Adrenal gland (tissue), 12 donors: Measurements from ENCODE around the gene DNAJC12. TPM values are rescaled to one million over a fixed set of nuclear protein-coding genes. Genes with fewer than 3 reads are reported as not detected.

Experiments
- DNase-seq, 7 donors: peaks; one replicate each; pipeline ENCODE4 v3.0.0-alpha.2; 2019 to 2020
- H3K27ac ChIP-seq, 5 donors: fragments of 200-600 bp; sonication (generic) in 4 of 5; 1 replicate in 3 of 5; 2 replicates in 2 of 5; pipeline versions ENCODE4 v1.5.1 to v1.8.0; 2016 to 2020; ENCODE audit warnings: mild to moderate bottlenecking in 1 of 5
- H3K27me3 ChIP-seq: fragments of 200-600 bp; 2 replicates; pipeline ENCODE4 v1.8.0; 2021
- H3K36me3 ChIP-seq, 2 donors: fragments of 200-600 bp; replicated peaks in 1 of 2; 1 replicate in 1 of 2; 2 replicates in 1 of 2; pipeline versions ENCODE4 v1.5.1 to v1.8.0; 2018 to 2022
- H3K4me1 ChIP-seq, 2 donors: fragments of 200-600 bp; replicated peaks in 1 of 2; 1 replicate in 1 of 2; 2 replicates in 1 of 2; pipeline versions ENCODE4 v1.5.1 to v1.8.0; 2018 to 2021
- H3K4me3 ChIP-seq, 4 donors: fragments of 200-600 bp; sonication (generic) in 3 of 4; one replicate each; pipeline ENCODE4 v1.5.1; 2016 to 2018
- H3K9me3 ChIP-seq, 3 donors: fragments of 200-600 bp; sonication (generic) in 1 of 3; replicated peaks in 1 of 3; 1 replicate in 2 of 3; 2 replicates in 1 of 3; pipeline versions ENCODE4 v1.5.1 to v1.8.0; 2016 to 2021
- POLR2A ChIP-seq, 2 donors: fragments of 450-650 bp; IDR thresholded peaks; one replicate each; pipeline ENCODE4 v1.6.1; 2017; ENCODE audit warnings: antibody characterized with exemption in 2 of 2, mild to moderate bottlenecking in 2 of 2, moderate library complexity in 1 of 2
- WGBS, 4 donors: extraction: QIAGEN DNeasy Blood & Tissue Kit in 2 of 4; methylation state at CpG; one replicate each; pipeline versions ENCODE4 v1.1.5 to v1.1.7; 2013 to 2017; 5-methylcytosine and 5-hydroxymethylcytosine counted together
- intact Hi-C, 2 donors: fragments of 100-400 bp; cut with DNase I; formaldehyde crosslinking; loops; one replicate each; pipeline versions ENCODE4 v1.14.1 to v1.15.0; 2022 to 2023
- polyA plus RNA-seq, 3 donors: library from polyadenylated mRNA; stranded (reverse); fragments of 200-250 nt in 2 of 3; fragments of 350-450 nt in 1 of 3; fragmentation: Illumina TruSeq in 1 of 3; extraction: RNeasy Lipid Tissue Mini Kit (QIAGEN cat#74804) in 1 of 3; gene quantifications; one replicate each; pipeline ENCODE4 v1.2.3, GENCODE V29; 2013 to 2014
- total RNA-seq, 9 donors: library from RNA; depleted of rRNA in 4 of 9; stranded (reverse); fragments of >200 nt in 4 of 9; fragments of 120-200 nt in 1 of 9; fragmentation: NEBNext Ultra II Directional in 1 of 9; extraction: Animal tissue kit (Norgen Biotek cat#: 25700) in 1 of 9; gene quantifications; one replicate each; pipeline versions ENCODE4 v1.1.0 to v1.2.4, GENCODE V29; 2013 to 2023
- TF ChIP-seq, protein P1 (sequence below), 6 experiments: fragments of 450-650 bp in 4 of 6; fragments of 200-600 bp in 2 of 6; sonication (generic) in 1 of 6; IDR thresholded peaks; 1 replicate in 5 of 6; 2 replicates in 1 of 6; pipeline versions ENCODE4 v1.5.1 to v1.8.0; 2016 to 2021; ENCODE audit warnings: antibody characterized with exemption in 6 of 6, mild to moderate bottlenecking in 2 of 6, moderate library complexity in 1 of 6
- donor health status: healthy with polysubstance abuse.
- donor health status: Bipolar disorder and iron deficiency.
- donor health status: DM: yes; HTN: yes; CAD: no.
- donor health status: DM: no; HTN: no; CAD: no.
- donor health status: DM: no; HTN: no; CAD: no.
- donor health status: DM: yes; HTN: yes; CAD: no.

The DNAJC12 gene
- total and polyA plus RNA-seq, 12 donors, result 21.0 to 228 (median 56.2) TPM

- TF ChIP-seq, protein P1, sequence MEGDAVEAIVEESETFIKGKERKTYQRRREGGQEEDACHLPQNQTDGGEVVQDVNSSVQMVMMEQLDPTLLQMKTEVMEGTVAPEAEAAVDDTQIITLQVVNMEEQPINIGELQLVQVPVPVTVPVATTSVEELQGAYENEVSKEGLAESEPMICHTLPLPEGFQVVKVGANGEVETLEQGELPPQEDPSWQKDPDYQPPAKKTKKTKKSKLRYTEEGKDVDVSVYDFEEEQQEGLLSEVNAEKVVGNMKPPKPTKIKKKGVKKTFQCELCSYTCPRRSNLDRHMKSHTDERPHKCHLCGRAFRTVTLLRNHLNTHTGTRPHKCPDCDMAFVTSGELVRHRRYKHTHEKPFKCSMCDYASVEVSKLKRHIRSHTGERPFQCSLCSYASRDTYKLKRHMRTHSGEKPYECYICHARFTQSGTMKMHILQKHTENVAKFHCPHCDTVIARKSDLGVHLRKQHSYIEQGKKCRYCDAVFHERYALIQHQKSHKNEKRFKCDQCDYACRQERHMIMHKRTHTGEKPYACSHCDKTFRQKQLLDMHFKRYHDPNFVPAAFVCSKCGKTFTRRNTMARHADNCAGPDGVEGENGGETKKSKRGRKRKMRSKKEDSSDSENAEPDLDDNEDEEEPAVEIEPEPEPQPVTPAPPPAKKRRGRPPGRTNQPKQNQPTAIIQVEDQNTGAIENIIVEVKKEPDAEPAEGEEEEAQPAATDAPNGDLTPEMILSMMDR (IDR thresholded peaks at IDR 0.05), result no peak
- TF ChIP-seq POLR2A (IDR thresholded peaks at IDR 0.05), result no peak
- intact Hi-C loops, result no loop called here
- 67 to 72% (median 70%) methylated on average over 3 of the region's 3 CpGs for WGBS, 4 donors
Measured at GRCh38 chr10:67875340-67876238, 37.6 kb upstream of the DNAJC12 start.

GRCh38 chr10:67869996-67870395 lies 32.0 kb upstream of the DNAJC12 start:
- H3K27me3 ChIP-seq, result no peaks in the 10 kb centered on the region
- 88 to 93% (median 92%) methylated on average over 6 of the region's 6 CpGs for WGBS, 4 donors
- intact Hi-C loops, result loop anchor here in 1 of 2 donors (10.0 kb wide), 1 partner anchor 435 kb away; no protein-coding TSS in a partner anchor
- H3K36me3 ChIP-seq, result no peaks in the 10 kb centered on the region
- H3K27ac ChIP-seq, result no peak overlapping the region
- H3K4me3 ChIP-seq, result no peak overlapping the region
- H3K9me3 ChIP-seq, result no peaks in the 10 kb centered on the region
- TF ChIP-seq, protein P1 (IDR thresholded peaks at IDR 0.05), result no peak
- no peak for TF ChIP-seq POLR2A (IDR thresholded peaks at IDR 0.05)
- no peaks in the 10 kb centered on the region for H3K4me1 ChIP-seq
- no peak for DNase-seq

More at GRCh38 chr10:67875340-67876238, 37.6 kb upstream of the DNAJC12 start:
- H3K27me3 ChIP-seq, result no peaks in the 10 kb centered on the region
- H3K4me3 ChIP-seq, result no peak overlapping the region
- H3K4me1 ChIP-seq, result no peaks in the 10 kb centered on the region
- no peak overlapping the region for H3K27ac ChIP-seq
- DNase-seq, result no peak
- H3K36me3 ChIP-seq, result no peaks in the 10 kb centered on the region
- no peaks in the 10 kb centered on the region for H3K9me3 ChIP-seq

DNA sequence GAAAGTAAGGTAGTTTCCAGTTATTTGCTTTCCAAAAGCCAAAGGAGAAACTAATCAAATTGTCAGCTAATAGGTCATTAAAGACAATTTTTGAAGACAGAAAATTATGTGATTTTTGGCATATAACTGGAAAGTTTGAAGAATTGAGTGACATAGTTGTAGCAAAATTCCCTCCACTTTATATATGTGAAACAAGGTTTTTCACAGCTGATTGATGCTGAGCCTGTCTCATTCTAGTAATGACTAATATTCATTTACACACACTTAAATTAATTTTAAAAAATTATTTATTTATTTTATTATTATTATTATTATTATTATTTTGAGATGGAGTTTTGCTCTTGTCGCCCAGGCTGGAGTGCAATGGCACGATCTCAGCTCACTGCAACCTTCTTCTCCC lies 30.1 kb upstream of the DNAJC12 start:
- WGBS, 4 donors, result 90 to 98% (median 94%) methylated on average over 2 of the region's 2 CpGs
- DNase-seq, result no peak
- Histone ChIP-seq H3K36me3 (no peaks in the 10 kb centered on the region), H3K9me3 (no peaks in the 10 kb centered on the region), H3K4me1 (no peaks in the 10 kb centered on the region), H3K27me3 (no peaks in the 10 kb centered on the region), H3K27ac (no peak overlapping the region), H3K4me3 (no peak overlapping the region)
- TF ChIP-seq, protein P1 (IDR thresholded peaks at IDR 0.05), result no peak
- no peak for TF ChIP-seq POLR2A (IDR thresholded peaks at IDR 0.05)
- intact Hi-C loops, result loop anchor here in 1 of 2 donors (10.0 kb wide), 1 partner anchor 437 kb away; no protein-coding TSS in a partner anchor

DNA sequence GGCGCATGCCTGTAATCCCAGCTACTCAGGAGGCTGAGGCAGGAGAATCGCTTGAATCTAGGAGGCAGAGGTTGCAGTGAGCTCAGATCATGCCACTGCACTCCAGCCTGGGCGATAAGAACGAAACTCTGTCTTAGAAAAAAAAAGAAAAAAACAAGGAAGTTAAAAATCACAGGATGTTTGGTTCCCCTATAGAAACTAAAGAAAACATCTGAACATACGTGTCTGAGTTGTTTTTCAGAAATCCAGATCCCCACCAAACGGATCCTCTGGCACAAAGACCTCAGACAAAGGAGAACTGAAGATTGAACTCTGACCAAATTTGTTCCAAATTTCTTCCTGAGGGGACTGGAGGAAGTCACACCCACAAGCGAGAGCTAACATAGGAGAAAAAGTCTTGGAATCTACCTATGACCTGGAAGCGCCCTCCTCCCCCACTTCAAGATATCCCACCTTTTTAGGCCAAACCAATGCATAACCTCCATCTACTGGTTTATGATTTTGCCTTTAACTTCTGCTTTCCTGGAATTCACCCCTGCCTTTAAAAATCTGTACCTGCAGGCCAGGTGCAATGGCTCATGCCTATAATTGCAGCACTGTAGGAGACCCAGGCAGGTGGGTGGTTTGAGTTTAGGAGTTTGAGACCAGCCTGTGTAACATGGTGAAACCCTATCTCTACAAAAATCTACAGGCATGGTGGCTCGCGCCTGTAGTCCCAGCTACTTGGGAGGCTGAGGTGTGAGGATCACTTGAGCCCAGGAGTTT lies 26.8 kb upstream of the DNAJC12 start:
- Histone ChIP-seq H3K9me3 (no peaks in the 10 kb centered on the region), H3K4me1 (no peaks in the 10 kb centered on the region), H3K36me3 (no peaks in the 10 kb centered on the region), H3K4me3 (no peak overlapping the region), H3K27ac (no peak overlapping the region), H3K27me3 (no peaks in the 10 kb centered on the region)
- 79 to 86% (median 82%) methylated on average over 10 of the region's 10 CpGs for WGBS, 4 donors
- intact Hi-C loops, result loop anchor here in 1 of 2 donors (10.0 kb wide), 1 partner anchor 440 kb away; no protein-coding TSS in a partner anchor
- TF ChIP-seq, protein P1 (IDR thresholded peaks at IDR 0.05), result no peak
- no peak for TF ChIP-seq POLR2A (IDR thresholded peaks at IDR 0.05)
- no peak for DNase-seq
